ENCODE data around the gene SPHKAP.
"Not testable (repeated sequence)": the region's sequence is repeated elsewhere in the genome, so short reads cannot be mapped to it uniquely, and the experiment has no call there.

SPHKAP gene

GRCh38 chr2:228092056-228092455 lies 89.4 kb downstream of the SPHKAP start:
- DNase-seq: no peak

GRCh38 chr2:228086561-228086960 lies 94.9 kb downstream of the SPHKAP start:
- no peak for DNase-seq

GRCh38 chr2:228084717-228085116 lies 96.8 kb downstream of the SPHKAP start:
- no peak for DNase-seq

- DNase-seq: no peak
Measured at GRCh38 chr2:228083131-228083530, 98.4 kb downstream of the SPHKAP start.

GRCh38 chr2:228082571-228082970 lies 98.9 kb downstream of the SPHKAP start:
- DNase-seq: no peak

GRCh38 chr2:228079194-228079593 lies 102.3 kb downstream of the SPHKAP start:
- DNase-seq: no peak

- not testable (repeated sequence) for DNase-seq
Measured at GRCh38 chr2:228076695-228077094, 104.8 kb downstream of the SPHKAP start.

- DNase-seq: no peak
Measured at GRCh38 chr2:228072669-228073068, 108.8 kb downstream of the SPHKAP start.

- no peak for DNase-seq
Measured at GRCh38 chr2:228067309-228067708, 114.2 kb downstream of the SPHKAP start.

GRCh38 chr2:228066126-228066798 lies 115.2 kb downstream of the SPHKAP start:
- no peak for DNase-seq

- no peak for DNase-seq
Measured at GRCh38 chr2:228065686-228066085, 115.8 kb downstream of the SPHKAP start.

GRCh38 chr2:228064796-228065315 lies 116.6 kb downstream of the SPHKAP start:
- no peak for DNase-seq

- DNase-seq: no peak
Measured at GRCh38 chr2:228064024-228064423, 117.5 kb downstream of the SPHKAP start.

GRCh38 chr2:228063558-228063957 lies 117.9 kb downstream of the SPHKAP start:
- no peak for DNase-seq

GRCh38 chr2:228059735-228060134 lies 121.8 kb downstream of the SPHKAP start:
- no peak for DNase-seq

GRCh38 chr2:228056293-228057097 lies 125.0 kb downstream of the SPHKAP start:
- no peak for DNase-seq

GRCh38 chr2:228048838-228049490 lies 132.5 kb downstream of the SPHKAP start:
- DNase-seq: no peak

- no peak for DNase-seq
Measured at GRCh38 chr2:228040995-228041394, 140.5 kb downstream of the SPHKAP start.

- DNase-seq: no peak
Measured at GRCh38 chr2:228039752-228040534, 141.5 kb downstream of the SPHKAP start.

GRCh38 chr2:228038967-228039366 lies 142.5 kb downstream of the SPHKAP start:
- DNase-seq: no peak

GRCh38 chr2:228037915-228038314 lies 143.6 kb downstream of the SPHKAP start:
- no peak for DNase-seq

GRCh38 chr2:228023619-228024018 lies 157.9 kb downstream of the SPHKAP start:
- DNase-seq: no peak

GRCh38 chr2:228018311-228018710 lies 163.2 kb downstream of the SPHKAP start:
- DNase-seq: no peak

All from stimulated activated CD4-positive, alpha-beta T cell treated with anti-CD3 and anti-CD28 coated beads, Interleukin-4, amount 100 ng/mL, for 24 hours (primary cell).